ENCODE data around the gene UCP2. TPM values are rescaled to one million over a fixed set of nuclear protein-coding genes. Genes with fewer than 3 reads are reported as not detected.

The UCP2 gene
- total and polyA plus RNA-seq, 9 of the 15 experiments (the other 6 are each of a cell fraction or from before 2014, with no cell fraction given), result 19.2 to 216 (median 87.9) TPM

GRCh38 chr11:73982990-73983740 lies 522 bp upstream of the UCP2 start (continued):
- TF ChIP-seq NFIC (IDR thresholded peaks at IDR 0.05) (peak; percentile 43), CHD2 (IDR thresholded peaks at IDR 0.05; ENCODE audit: low read depth, low read length) (peak; percentile 61; the same call in 1 of the 2 replicates), GABPA (tag; conservative IDR thresholded peaks at IDR 0.05; ENCODE audit: low read depth) (peak; percentile 60), NFE2 (IDR thresholded peaks at IDR 0.05; ENCODE audit: low read depth) (peak; percentile 67), KDM2B (CRISPR knock-in tag; IDR thresholded peaks at IDR 0.05) (0 out of 2 replicates have a peak, but pooled peaks have one; percentile 38), ATF6 (CRISPR knock-in tag; IDR thresholded peaks at IDR 0.05) (0 out of 2 replicates have a peak, but pooled peaks have one; percentile 47), JUNB (CRISPR knock-in tag; conservative IDR thresholded peaks at IDR 0.05) (no peak), ZNF274 (IDR thresholded peaks at IDR 0.05; ENCODE audit: borderline replicate concordance, low read depth, low read length) (no peak), NR4A1 (CRISPR knock-in tag; IDR thresholded peaks at IDR 0.05) (peak; percentile 88; the same call in 1 of the 2 replicates), NR4A1 (tag; IDR thresholded peaks at IDR 0.05) (peak; percentile 88), ZNF384 (IDR thresholded peaks at IDR 0.05; ENCODE audit: low read depth, low read length) (no peak), POLR2H (tag; IDR thresholded peaks at IDR 0.05; ENCODE audit: low read depth) (peak; percentile 87), RBM22 (IDR thresholded peaks at IDR 0.05; ENCODE audit: low read depth, low read length, poor library complexity, severe bottlenecking) (peak; percentile 26), REST (IDR thresholded peaks at IDR 0.05; ENCODE audit: borderline replicate concordance) (peak; percentile 92), REST (CRISPR knock-in tag; IDR thresholded peaks at IDR 0.05; ENCODE audit: low read depth) (no peak), COPS2 (conservative IDR thresholded peaks at IDR 0.05) (no peak), HNRNPK (IDR thresholded peaks at IDR 0.05; ENCODE audit: low read depth, low read length, poor library complexity, severe bottlenecking) (no peak), NCOR1 (IDR thresholded peaks at IDR 0.05) (peak; percentile 66; the same call in 1 of the 2 replicates), SRSF3 (IDR thresholded peaks at IDR 0.05; ENCODE audit: insufficient read depth, low read length) (no peak), ZNF23 (CRISPR knock-in tag; IDR thresholded peaks at IDR 0.05) (no peak)

Measured in K562 (cell line).